EL (cell line): ENCODE results near the gene FAM216B.

Source experiments
- DNase-seq: peaks from one replicate; pipeline ENCODE4 v3.0.0-alpha.2; 2016

The FAM216B gene

DNA sequence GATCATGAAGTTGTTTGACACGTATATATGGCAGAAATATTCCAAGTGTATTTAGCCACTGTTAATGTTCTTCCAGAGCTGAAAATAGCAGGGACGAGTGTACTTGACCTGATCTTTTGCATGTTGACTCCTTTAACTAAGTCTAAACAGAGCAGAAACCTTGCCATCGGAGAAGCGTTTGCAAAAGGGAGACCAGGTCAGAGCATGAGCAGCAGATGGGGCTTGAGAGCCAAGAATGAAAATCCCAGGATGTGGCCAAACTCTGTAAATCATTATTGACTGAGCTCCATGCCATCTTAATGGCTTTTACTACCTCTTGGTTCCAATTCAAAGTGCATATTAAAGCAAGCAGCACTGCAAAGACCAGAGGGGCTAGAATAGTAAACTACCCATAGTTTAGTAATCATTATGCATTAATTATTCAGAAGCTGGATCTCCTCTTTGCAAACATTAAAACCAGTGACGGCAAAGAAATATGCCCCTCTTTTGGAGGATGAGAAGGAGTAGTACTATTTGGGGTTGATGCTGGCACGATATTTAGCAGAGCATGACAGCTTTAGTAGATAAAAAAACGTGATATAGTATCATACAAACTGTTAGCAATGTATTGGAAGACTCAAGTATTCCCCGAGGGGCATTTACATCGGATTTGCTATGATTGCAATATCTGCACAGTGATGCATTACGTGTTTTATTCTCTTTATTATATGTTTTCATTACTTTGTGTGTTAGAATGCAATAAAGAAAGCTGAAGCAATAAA lies 55.7 kb downstream of the FAM216B start:
- peak; percentile 42 for DNase-seq
